Mucosa of descending colon (tissue), 3 donors: Measurements from ENCODE around the gene ZCCHC7. TPM values are rescaled to one million over a fixed set of nuclear protein-coding genes. Genes with fewer than 3 reads are reported as not detected.

Source experiments
- ATAC-seq: fragments of 200-7000 bp; cut with Tn5 transposase; one replicate; pipeline ENCODE4 v1.9.1; 2020; ENCODE audit warnings: mild to moderate bottlenecking, moderate library complexity
- DNase-seq, 3 donors: peaks; one replicate each; pipeline ENCODE4 v3.0.0-alpha.2; 2020
- H3K36me3 ChIP-seq: fragments of 200-600 bp; one replicate; pipeline ENCODE4 v1.8.0; 2021; ENCODE audit warnings: low read depth, mild to moderate bottlenecking
- H3K4me1 ChIP-seq: fragments of 200-600 bp; one replicate; pipeline ENCODE4 v1.8.0; 2021; ENCODE audit warnings: low read depth, mild to moderate bottlenecking
- H3K4me3 ChIP-seq: fragments of 200-600 bp; one replicate; pipeline ENCODE4 v1.8.0; 2021; ENCODE audit warnings: mild to moderate bottlenecking
- H3K9me3 ChIP-seq: fragments of 200-600 bp; one replicate; pipeline ENCODE4 v1.8.0; 2021; ENCODE audit warnings: mild to moderate bottlenecking
- intact Hi-C, 2 donors: fragments of 100-400 bp; cut with DNase I in 1 of 2; cut with micrococcal nuclease in 1 of 2; formaldehyde crosslinking; loops; one replicate each; pipeline versions ENCODE4 v1.11.0 to v1.11.1; 2022; cut with DNase I, micrococcal nuclease
- total RNA-seq, 3 donors: library from RNA; stranded (reverse); fragmentation: NEBNext Ultra II Directional in 2 of 3; extraction: Animal tissue kit (Norgen Biotek cat#: 25700) in 2 of 3; gene quantifications; one replicate each; pipeline versions ENCODE4 v1.2.1 to v1.2.4, GENCODE V29; 2021 to 2023
- TF ChIP-seq, protein P1 (sequence below): fragments of 200-600 bp; IDR thresholded peaks from one replicate; pipeline ENCODE4 v1.8.0; 2022; ENCODE audit warnings: antibody characterized with exemption, mild to moderate bottlenecking
- donor health status: DM: no; HTN: no; CAD: no; lungs with moderate emphysema.
- donor health status: DM: no; HTN: no; CAD: no.
- donor health status: DM: no; HTN: yes; CAD: no.

The ZCCHC7 gene
- total RNA-seq, 3 donors from 2014 or later = 18.3 to 25.7 (median 19.7) TPM

DNA sequence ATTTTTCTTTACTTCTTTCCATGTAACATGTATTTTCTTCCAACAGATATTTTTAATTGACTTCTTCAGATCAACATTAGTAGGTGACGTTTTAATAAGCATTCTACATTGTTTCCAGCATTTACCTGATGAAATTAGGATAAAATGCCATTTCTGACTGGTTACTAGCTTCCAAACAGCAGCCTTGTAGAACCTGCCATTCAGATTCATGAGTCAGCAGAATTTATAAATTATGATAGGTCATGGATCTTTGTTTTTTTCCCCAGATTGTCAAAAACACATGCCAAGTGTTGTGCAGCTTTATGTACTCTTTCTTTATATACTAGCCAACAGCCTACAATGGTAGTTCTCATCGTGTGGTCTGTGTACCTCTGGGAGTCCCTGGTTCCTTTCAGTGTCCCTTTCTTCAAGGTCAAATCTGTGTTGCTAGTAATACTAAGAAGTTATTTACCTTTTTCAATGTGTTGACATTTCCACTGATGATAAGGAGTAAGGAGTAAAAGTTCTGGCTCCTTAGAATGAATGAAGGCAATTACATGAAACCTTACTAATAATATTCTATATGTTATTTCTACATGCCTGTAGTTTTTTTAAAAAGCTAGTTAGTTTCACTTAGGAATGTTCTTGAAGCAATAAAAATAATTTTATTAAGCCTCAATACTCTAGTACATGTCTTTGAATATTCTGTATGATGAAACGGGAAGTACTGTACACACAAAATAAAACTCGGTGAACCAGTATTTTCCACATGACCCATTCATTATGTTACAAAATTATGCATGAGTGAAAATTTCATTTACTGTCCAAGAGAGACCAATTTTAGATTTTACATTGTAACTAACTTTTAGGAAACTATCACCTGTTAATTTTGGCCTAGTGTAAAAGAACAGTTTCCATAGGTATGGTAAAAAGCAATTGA is 135.8 kb downstream of the ZCCHC7 start:
- Histone ChIP-seq H3K36me3 (no peaks in the 10 kb centered on the region), H3K9me3 (no peaks in the 10 kb centered on the region), H3K4me1 (no peaks in the 10 kb centered on the region), H3K4me3 (no peak overlapping the region)
- TF ChIP-seq, protein P1, sequence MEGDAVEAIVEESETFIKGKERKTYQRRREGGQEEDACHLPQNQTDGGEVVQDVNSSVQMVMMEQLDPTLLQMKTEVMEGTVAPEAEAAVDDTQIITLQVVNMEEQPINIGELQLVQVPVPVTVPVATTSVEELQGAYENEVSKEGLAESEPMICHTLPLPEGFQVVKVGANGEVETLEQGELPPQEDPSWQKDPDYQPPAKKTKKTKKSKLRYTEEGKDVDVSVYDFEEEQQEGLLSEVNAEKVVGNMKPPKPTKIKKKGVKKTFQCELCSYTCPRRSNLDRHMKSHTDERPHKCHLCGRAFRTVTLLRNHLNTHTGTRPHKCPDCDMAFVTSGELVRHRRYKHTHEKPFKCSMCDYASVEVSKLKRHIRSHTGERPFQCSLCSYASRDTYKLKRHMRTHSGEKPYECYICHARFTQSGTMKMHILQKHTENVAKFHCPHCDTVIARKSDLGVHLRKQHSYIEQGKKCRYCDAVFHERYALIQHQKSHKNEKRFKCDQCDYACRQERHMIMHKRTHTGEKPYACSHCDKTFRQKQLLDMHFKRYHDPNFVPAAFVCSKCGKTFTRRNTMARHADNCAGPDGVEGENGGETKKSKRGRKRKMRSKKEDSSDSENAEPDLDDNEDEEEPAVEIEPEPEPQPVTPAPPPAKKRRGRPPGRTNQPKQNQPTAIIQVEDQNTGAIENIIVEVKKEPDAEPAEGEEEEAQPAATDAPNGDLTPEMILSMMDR = no peak
- intact Hi-C loops = no loop called here
- ATAC-seq = no peak
- no peak for DNase-seq

DNA sequence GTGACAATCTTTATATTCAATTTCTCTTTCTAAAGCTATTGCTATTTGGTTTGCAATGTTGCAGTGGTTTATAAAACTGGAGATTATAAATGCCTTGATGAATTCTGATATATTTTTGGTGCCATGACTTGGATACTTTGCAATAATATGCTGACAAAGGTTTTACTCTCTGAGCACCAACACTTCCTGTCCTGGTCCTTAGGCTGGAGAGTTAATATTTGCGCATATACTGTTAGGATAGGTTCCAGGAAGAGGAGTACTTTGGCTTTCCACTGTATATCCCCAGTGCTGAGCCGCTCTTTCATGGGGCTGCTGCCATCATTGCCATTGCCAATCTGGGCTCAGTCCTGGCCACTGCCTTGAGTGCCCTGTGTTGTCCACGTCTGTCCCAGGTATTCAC is 139.6 kb downstream of the ZCCHC7 start:
- intact Hi-C loops = no loop called here

DNA sequence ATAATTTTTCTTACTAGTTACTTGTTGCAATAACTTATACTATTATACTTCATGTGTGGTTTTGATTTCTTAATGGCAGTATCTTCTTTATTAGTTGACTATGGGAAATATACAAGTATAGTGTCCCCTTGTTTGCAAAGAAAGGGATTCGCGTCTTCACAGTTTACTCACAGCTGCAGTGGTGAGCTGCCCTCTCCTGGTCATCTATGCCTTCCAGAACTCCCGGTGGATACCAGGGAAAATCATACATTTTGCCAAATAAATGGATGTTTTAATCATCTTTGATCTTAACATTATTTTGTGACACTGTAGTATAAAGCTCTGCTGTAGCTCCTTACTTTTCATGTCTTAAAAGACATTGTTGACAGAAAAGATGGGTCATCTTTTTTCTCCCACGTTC is 142.0 kb downstream of the ZCCHC7 start:
- Histone ChIP-seq H3K36me3 (no peaks in the 10 kb centered on the region), H3K4me3 (no peak overlapping the region), H3K9me3 (no peaks in the 10 kb centered on the region), H3K4me1 (no peaks in the 10 kb centered on the region)
- TF ChIP-seq, protein P1 = no peak
- no peak for DNase-seq
- intact Hi-C loops = no loop called here
- ATAC-seq = no peak

More for the DNA sequence above, 139.6 kb downstream of the ZCCHC7 start:
- no peak for ATAC-seq
- peak in 1 of 3 donors; percentile 12 for DNase-seq
- TF ChIP-seq, protein P1 = no peak
- H3K36me3 ChIP-seq = no peaks in the 10 kb centered on the region
- H3K9me3 ChIP-seq = no peaks in the 10 kb centered on the region
- no peaks in the 10 kb centered on the region for H3K4me1 ChIP-seq
- no peak overlapping the region for H3K4me3 ChIP-seq

DNA sequence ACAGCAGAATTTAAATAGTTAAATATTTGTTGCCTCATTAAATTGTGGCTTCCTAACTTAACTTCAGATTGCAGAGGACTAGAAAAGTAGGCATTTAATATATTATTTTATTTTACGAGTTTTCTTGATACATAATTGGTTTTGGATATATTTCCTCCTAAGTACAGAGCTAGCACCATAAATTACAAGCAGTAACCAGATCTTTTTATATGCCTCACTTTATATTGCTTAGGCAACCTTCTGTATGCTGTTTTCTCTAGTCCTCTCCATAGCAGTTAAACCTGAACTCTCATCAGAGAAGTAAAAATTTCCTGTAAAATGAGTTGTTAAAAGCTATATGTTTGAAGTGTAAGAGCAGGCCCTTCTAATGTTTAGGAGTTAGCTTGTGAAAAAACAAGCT is 144.2 kb downstream of the ZCCHC7 start:
- intact Hi-C loops = no loop called here
- TF ChIP-seq, protein P1 = no peak
- Histone ChIP-seq H3K9me3 (no peaks in the 10 kb centered on the region), H3K4me1 (no peaks in the 10 kb centered on the region), H3K4me3 (no peak overlapping the region), H3K36me3 (no peaks in the 10 kb centered on the region)
- ATAC-seq (no peak), DNase-seq (no peak)

DNA sequence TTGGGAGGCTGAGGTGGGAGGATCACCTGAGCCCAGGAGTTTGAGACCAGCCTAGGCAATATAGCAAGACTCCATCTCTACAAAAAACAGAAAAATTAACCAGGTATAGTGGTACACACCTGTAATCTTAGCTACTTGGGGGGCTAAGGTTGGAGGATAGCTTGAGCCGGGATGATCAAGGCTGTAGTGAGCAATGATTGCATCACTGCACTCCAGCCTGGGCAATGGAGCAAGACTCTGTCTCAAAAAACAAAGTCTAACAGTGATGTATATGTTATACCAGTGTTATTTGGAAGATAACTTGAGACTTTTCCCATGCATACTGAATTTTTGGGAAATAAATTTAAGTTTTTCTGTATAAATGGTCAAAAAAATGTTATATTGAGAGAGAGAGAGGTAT is 146.3 kb downstream of the ZCCHC7 start:
- intact Hi-C loops = no loop called here
- Histone ChIP-seq H3K9me3 (no peaks in the 10 kb centered on the region), H3K36me3 (no peaks in the 10 kb centered on the region), H3K4me1 (no peaks in the 10 kb centered on the region), H3K4me3 (no peak overlapping the region)
- no peak for DNase-seq
- ATAC-seq = no peak
- TF ChIP-seq, protein P1 = no peak
